HEK293T (cell line): Measurements from ENCODE around the gene SLC7A7.
"Not testable (repeated sequence)": the region's sequence is repeated elsewhere in the genome, so short reads cannot be mapped to it uniquely, and the experiment has no call there.

Experiments
- CTCF ChIA-PET: fragments of 350-600 bp; formaldehyde crosslinking; extraction: SDS; loops from one replicate; lab custom pipeline; 2021; ENCODE audit warnings: antibody characterized with exemption, inconsistent platforms; lab: Yijun Ruan, JAX
- POLR2A ChIA-PET: fragments of 350-600 bp; formaldehyde crosslinking; extraction: SDS; loops from one replicate; lab custom pipeline; 2020; ENCODE audit warnings: antibody characterized with exemption, inconsistent platforms; lab: Yijun Ruan, JAX
- DNase-seq: peaks from one replicate; pipeline ENCODE4 v3.0.0; 2012; ENCODE audit warnings: mixed read lengths; ENCODE audit errors: extremely low spot score
- ARNT ChIP-seq: fragments of 450-650 bp; IDR thresholded peaks from 2 replicates; pipeline ENCODE4 v1.6.1; 2017; ENCODE audit warnings: mild to moderate bottlenecking
- BHLHE40 ChIP-seq: fragments of 450-650 bp; IDR thresholded peaks from 2 replicates; pipeline ENCODE4 v1.6.1; 2016; ENCODE audit warnings: mild to moderate bottlenecking, moderate library complexity, borderline replicate concordance
- CTBP1 ChIP-seq: fragments of 450-650 bp; IDR thresholded peaks from 2 replicates; pipeline ENCODE4 v1.6.1; 2016; ENCODE audit warnings: borderline replicate concordance
- ELF4 ChIP-seq: fragments of 450-650 bp; IDR thresholded peaks from 2 replicates; pipeline ENCODE4 v1.6.1; 2017; ENCODE audit warnings: antibody characterized with exemption
- FOXA1 ChIP-seq: fragments of 450-650 bp; IDR thresholded peaks from 2 replicates; pipeline ENCODE4 v1.6.1; 2016; ENCODE audit warnings: mild to moderate bottlenecking
- FOXK2 ChIP-seq: fragments of 450-650 bp; IDR thresholded peaks from 2 replicates; pipeline ENCODE4 v1.6.1; 2016; ENCODE audit warnings: mild to moderate bottlenecking
- FOXM1 ChIP-seq: fragments of 450-650 bp; IDR thresholded peaks from 2 replicates; pipeline ENCODE4 v1.6.1; 2017; ENCODE audit warnings: mild to moderate bottlenecking, borderline replicate concordance
- HDGF ChIP-seq: fragments of 450-650 bp; IDR thresholded peaks from 2 replicates; pipeline ENCODE4 v1.6.1; 2017; ENCODE audit warnings: antibody characterized with exemption, borderline replicate concordance
- L3MBTL2 ChIP-seq: fragments of 450-650 bp; conservative IDR thresholded peaks from 2 replicates; pipeline ENCODE4 v1.6.1; 2016; ENCODE audit warnings: mild to moderate bottlenecking
- LEF1 ChIP-seq: fragments of 450-650 bp; IDR thresholded peaks from 2 replicates; pipeline ENCODE4 v1.6.1; 2017; ENCODE audit warnings: mild to moderate bottlenecking, borderline replicate concordance
- NFRKB ChIP-seq: fragments of 450-650 bp; IDR thresholded peaks from 2 replicates; pipeline ENCODE4 v1.6.1; 2016; ENCODE audit warnings: mild to moderate bottlenecking, moderate library complexity
- SP1 ChIP-seq: fragments of 450-650 bp; IDR thresholded peaks from 2 replicates; pipeline ENCODE4 v1.6.1; 2017
- SUZ12 ChIP-seq: fragments of 450-650 bp; IDR thresholded peaks from 2 replicates; pipeline ENCODE4 v1.6.1; 2016; ENCODE audit warnings: mild to moderate bottlenecking
- TARDBP ChIP-seq: fragments of 450-650 bp; IDR thresholded peaks from 2 replicates; pipeline ENCODE4 v1.6.1; 2016
- ZNF384 ChIP-seq: fragments of 450-650 bp; IDR thresholded peaks from 2 replicates; pipeline ENCODE4 v1.6.1; 2016
- TF ChIP-seq, protein P1 (sequence below): fragments of 450-650 bp; IDR thresholded peaks from 2 replicates; pipeline ENCODE4 v1.6.1; 2016

Gene SLC7A7

GRCh38 chr14:22854963-22855724 is 39.9 kb upstream of the SLC7A7 start:
- POLR2A ChIA-PET: interaction anchor here (2.4 kb wide), 1 partner anchor 32 kb away, joined by 7 read pairs; no protein-coding TSS in a partner anchor
- TF ChIP-seq SP1 (no peak), FOXM1 (no peak), ZNF384 (no peak), CTBP1 (no peak), SUZ12 (no peak), BHLHE40 (no peak), ELF4 (no peak), ARNT (no peak), FOXA1 (no peak), HDGF (no peak), LEF1 (no peak), TARDBP (no peak), L3MBTL2 (no peak), NFRKB (no peak), FOXK2 (no peak)
- TF ChIP-seq, protein P1, sequence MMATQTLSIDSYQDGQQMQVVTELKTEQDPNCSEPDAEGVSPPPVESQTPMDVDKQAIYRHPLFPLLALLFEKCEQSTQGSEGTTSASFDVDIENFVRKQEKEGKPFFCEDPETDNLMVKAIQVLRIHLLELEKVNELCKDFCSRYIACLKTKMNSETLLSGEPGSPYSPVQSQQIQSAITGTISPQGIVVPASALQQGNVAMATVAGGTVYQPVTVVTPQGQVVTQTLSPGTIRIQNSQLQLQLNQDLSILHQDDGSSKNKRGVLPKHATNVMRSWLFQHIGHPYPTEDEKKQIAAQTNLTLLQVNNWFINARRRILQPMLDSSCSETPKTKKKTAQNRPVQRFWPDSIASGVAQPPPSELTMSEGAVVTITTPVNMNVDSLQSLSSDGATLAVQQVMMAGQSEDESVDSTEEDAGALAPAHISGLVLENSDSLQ: no peak
- CTCF ChIA-PET: interaction anchor here (0.6 to 8.5 kb wide), 16 partner anchors 10 to 1142 kb away, joined by 3 to 62 read pairs (median 3); partner anchors contain the start of gene DAD1
- no peak for DNase-seq

DNA sequence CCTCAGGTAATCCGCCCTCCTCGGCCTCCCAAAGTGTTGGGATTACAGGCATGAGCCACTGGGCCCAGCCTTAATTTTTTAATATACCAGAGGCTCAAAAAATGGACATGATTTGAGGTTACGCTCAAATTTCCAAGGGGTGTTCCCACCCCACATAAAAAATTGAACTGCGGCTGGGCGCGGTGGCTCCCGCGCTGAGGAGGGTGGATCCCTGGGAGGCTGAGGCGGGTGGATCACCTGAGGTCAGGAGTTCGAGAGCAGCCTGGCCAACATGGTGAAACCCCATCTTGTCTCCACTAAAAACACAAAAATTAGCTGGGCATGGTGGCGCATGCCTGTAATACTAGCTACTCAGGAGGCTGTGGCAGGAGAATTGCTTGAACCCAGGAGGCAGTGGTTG is 39.1 kb upstream of the SLC7A7 start:
- not testable (repeated sequence) for DNase-seq
- CTCF ChIA-PET: interaction anchor here (0.6 to 8.5 kb wide), 14 partner anchors 8 to 298 kb away, joined by 3 to 62 read pairs (median 4); partner anchors contain the start of gene DAD1
- POLR2A ChIA-PET: interaction anchor here (2.4 kb wide), 1 partner anchor 31 kb away, joined by 7 read pairs; no protein-coding TSS in a partner anchor

DNA sequence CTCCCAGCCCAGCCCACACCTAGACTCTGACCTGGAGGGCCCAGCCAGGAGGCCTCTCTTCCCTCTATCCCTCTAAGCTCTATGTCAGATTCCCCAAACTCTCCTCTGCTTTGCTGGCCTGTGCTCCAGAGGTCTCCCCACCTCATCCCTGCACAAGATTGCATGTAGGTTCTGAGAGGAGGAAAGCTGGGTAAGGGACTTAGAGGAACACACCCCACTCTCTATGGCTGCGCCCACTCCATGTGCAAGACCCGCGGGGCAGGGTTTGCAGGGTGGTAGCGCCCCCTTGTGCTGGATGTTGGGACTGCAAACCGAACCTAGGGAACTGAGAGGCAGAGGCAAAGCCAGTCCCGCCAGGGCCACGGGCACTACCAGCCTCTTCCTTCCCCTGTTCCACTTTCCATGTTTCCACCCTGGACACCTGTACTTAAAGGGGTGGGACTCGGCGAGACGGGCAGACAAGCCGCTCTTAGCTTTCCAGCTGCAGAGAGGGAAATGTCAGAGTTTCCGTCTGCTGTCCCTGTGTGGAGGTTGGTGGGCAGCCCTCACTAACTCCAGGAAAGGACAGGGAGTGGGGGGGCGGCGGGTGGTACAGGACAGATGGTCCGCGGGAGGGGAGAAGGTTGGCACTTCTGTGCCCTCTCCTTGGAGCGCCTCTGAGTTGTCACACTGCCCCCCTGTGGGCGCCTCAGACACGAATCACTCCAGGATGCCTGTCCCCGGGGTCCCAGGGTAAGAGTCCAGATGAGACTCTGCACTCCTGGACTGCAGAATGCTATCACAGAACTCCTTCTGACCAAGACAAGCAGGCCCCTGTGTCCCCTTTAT is 37.9 kb upstream of the SLC7A7 start:
- TF ChIP-seq BHLHE40: no peak
- TF ChIP-seq SP1: no peak
- TF ChIP-seq SUZ12: no peak
- no peak for TF ChIP-seq TARDBP
- TF ChIP-seq NFRKB: no peak
- no peak for TF ChIP-seq FOXA1
- no peak for TF ChIP-seq HDGF
- TF ChIP-seq, protein P1: no peak
- no peak for TF ChIP-seq FOXK2
- ChIA-PET POLR2A (interaction anchor here (0.9 to 1.5 kb wide), 5 partner anchors 24 to 104 kb away, joined by 3 to 13 read pairs (median 3); partner anchors contain the start of genes HAUS4, MRPL52 and RBM23), CTCF (interaction anchor here (0.5 to 8.5 kb wide), 24 partner anchors 9 to 544 kb away, joined by 3 to 62 read pairs (median 4); partner anchors contain the start of genes LRP10 and MMP14)
- peak; percentile 84 for DNase-seq

DNA sequence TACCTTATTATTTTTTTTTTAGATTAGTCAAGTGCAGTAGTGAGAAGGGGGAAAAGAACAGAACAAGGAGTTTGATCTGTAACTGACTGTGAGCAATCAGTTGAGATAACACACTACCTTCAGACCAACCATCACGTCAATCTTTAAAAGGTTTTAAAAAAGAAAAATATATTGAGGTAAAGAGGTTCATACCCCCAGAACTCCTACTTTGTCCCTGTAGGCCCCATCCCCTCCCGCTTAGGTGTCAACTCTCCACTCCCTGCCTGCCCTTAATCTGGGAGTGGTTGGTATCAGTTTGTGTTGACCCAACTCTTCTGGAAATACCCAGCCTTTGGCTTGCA is 37.3 kb upstream of the SLC7A7 start:
- ChIA-PET CTCF (interaction anchor here (0.5 to 8.5 kb wide), 18 partner anchors 10 to 296 kb away, joined by 3 to 62 read pairs (median 4); partner anchors contain the start of gene LRP10), POLR2A (interaction anchor here (0.9 to 2.9 kb wide), 6 partner anchors 23 to 104 kb away, joined by 3 to 13 read pairs (median 4); partner anchors contain the start of genes HAUS4, MRPL52, OXA1L and RBM23)
- TF ChIP-seq CTBP1 (no peak), NFRKB (no peak), ARNT (no peak), HDGF (no peak), ELF4 (no peak), L3MBTL2 (no peak), TARDBP (no peak), ZNF384 (no peak), SUZ12 (no peak), FOXM1 (no peak), LEF1 (no peak), BHLHE40 (no peak), FOXA1 (no peak)
- TF ChIP-seq, protein P1: no peak
- DNase-seq: no peak

DNA sequence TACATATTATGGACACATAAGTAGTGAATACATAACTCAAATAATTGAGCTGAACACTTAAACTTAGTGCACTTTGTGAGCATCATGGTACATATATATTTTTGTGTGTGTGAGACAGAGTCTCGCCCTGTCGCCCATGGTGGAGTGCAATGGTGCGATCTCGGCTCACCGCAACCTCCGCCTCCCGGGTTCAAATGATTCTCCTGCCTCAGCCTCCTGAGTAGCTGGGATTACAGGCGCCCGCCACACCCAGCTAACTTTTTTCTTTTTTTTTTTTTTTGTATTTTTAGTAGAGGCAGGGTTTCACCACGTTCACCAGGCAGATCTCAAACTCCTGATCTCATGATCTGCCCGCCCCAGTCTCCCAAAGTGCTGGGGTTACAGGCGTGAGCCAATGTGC is 36.9 kb upstream of the SLC7A7 start:
- POLR2A ChIA-PET: interaction anchor here (0.9 to 2.9 kb wide), 6 partner anchors 14 to 105 kb away, joined by 3 to 13 read pairs (median 4); partner anchors contain the start of genes HAUS4, MRPL52 and OXA1L
- DNase-seq: not testable (repeated sequence)
- CTCF ChIA-PET: interaction anchor here (0.6 to 8.5 kb wide), 18 partner anchors 10 to 295 kb away, joined by 3 to 62 read pairs (median 4); partner anchors contain the start of gene LRP10
